Kidney (tissue), 14 donors: Measurements from ENCODE around the gene TMEM30A. TPM values are rescaled to one million over a fixed set of nuclear protein-coding genes. Genes with fewer than 3 reads are reported as not detected.
A peak's percentile ranks its signal among the peaks of the same experiment; 100 is the strongest.

Source experiments
- DNase-seq, 5 donors: peaks; one replicate each; pipeline ENCODE4 v3.0.0-alpha.2; 2013 to 2020
- FAIRE-seq: peaks from 2 replicates; lab custom pipeline; 2012; peaks lifted over from hg19 to GRCh38; lab: Jason Lieb, UNC
- H3K27ac ChIP-seq, 2 donors: one replicate each; pipeline ENCODE4 v1.7.0; 2013; ENCODE audit warnings: low read depth in 2 of 2, low read length in 2 of 2, inconsistent platforms in 1 of 2
- H3K27me3 ChIP-seq: one replicate; pipeline ENCODE4 v1.7.1; 2013; ENCODE audit warnings: low read length, inconsistent platforms; ENCODE audit not compliant: control insufficient read depth, insufficient read depth
- H3K36me3 ChIP-seq, 3 donors: one replicate each; pipeline versions ENCODE4 v1.7.0 to v1.7.1; 2013; ENCODE audit warnings: low read length in 3 of 3, control low read depth in 1 of 3, inconsistent platforms in 1 of 3; ENCODE audit not compliant: insufficient read depth in 3 of 3, control insufficient read depth in 2 of 3
- H3K4me1 ChIP-seq, 3 donors: one replicate each; pipeline versions ENCODE4 v1.7.0 to v1.7.1; 2013; ENCODE audit warnings: low read length in 3 of 3, inconsistent platforms in 1 of 3, low read depth in 1 of 3; ENCODE audit not compliant: control insufficient read depth in 2 of 3, insufficient read depth in 2 of 3
- H3K4me3 ChIP-seq, 3 donors: one replicate each; pipeline versions ENCODE4 v1.7.0 to v1.8.1; 2013; ENCODE audit warnings: low read length in 3 of 3, control low read depth in 1 of 3, inconsistent platforms in 1 of 3
- H3K9ac ChIP-seq, 3 donors: one replicate each; pipeline versions ENCODE4 v1.7.0 to v1.7.1; 2013; ENCODE audit warnings: low read length in 3 of 3, control low read depth in 1 of 3, inconsistent platforms in 1 of 3
- H3K9me3 ChIP-seq, 3 donors: one replicate each; pipeline versions ENCODE4 v1.7.0 to v1.7.1; 2013; ENCODE audit warnings: low read length in 3 of 3, control low read depth in 1 of 3, inconsistent platforms in 1 of 3; ENCODE audit not compliant: control insufficient read depth in 2 of 3, insufficient read depth in 1 of 3
- CTCF ChIP-seq: IDR thresholded peaks from 3 replicates; pipeline ENCODE4 v1.5.1; 2012; ENCODE audit warnings: mild to moderate bottlenecking, moderate library complexity, borderline replicate concordance; ENCODE audit not compliant: insufficient read depth; ENCODE audit errors: extremely low read depth
- intact Hi-C: fragments of 100-400 bp; cut with DNase I; formaldehyde crosslinking; loops from one replicate; pipeline ENCODE4 v1.11.1; 2022
- polyA plus RNA-seq: library from polyadenylated mRNA; stranded (reverse); fragments of 350-450 nt; fragmentation: Illumina TruSeq; extraction: RNeasy Lipid Tissue Mini Kit (QIAGEN cat#74804); gene quantifications from one replicate; pipeline ENCODE4 v1.2.3, GENCODE V29; 2014; ENCODE audit warnings: low read depth, low replicate concordance; ENCODE audit not compliant: insufficient read depth
- total RNA-seq: library from RNA; stranded (reverse); fragmentation: NEBNext Ultra II Directional; extraction: Animal tissue kit (Norgen Biotek cat#: 25700); gene quantifications from one replicate; pipeline ENCODE4 v1.2.1, GENCODE V29; 2021
- donor health status: control.
- donor health status: control.
- donor health status: control.
- donor health status: control.
- donor health status: control.
- donor health status: DM: yes; HTN: yes; CAD: no.
- donor health status: Normal renal cell carcinoma (clear cell type).

The TMEM30A gene
- total and polyA plus RNA-seq, 2 donors from 2014 or later, result 51.0 to 101 TPM

- FAIRE-seq (no peak), DNase-seq (no peak)
- no peaks in the 10 kb centered on the region for H3K27me3 ChIP-seq
- no peak overlapping the region for H3K9ac ChIP-seq
- intact Hi-C loops, result loop anchor here (10.0 kb wide), 1 partner anchor 214 kb away; no protein-coding TSS in a partner anchor
- TF ChIP-seq CTCF, result no peak
- no peaks in the 10 kb centered on the region for H3K4me1 ChIP-seq
- H3K36me3 ChIP-seq, result no peaks in the 10 kb centered on the region
- no peak overlapping the region for H3K27ac ChIP-seq
- no peaks in the 10 kb centered on the region for H3K9me3 ChIP-seq
- no peak overlapping the region for H3K4me3 ChIP-seq
These were observed 15.9 kb upstream of the TMEM30A start for GRCh38 chr6:75300531-75300855.

GRCh38 chr6:75299801-75300530, 15.4 kb upstream of the TMEM30A start:
- FAIRE-seq, result no peak

GRCh38 chr6:75296811-75297779, 12.5 kb upstream of the TMEM30A start:
- H3K9me3 ChIP-seq, result no peaks in the 10 kb centered on the region
- intact Hi-C loops, result no loop called here
- H3K27me3 ChIP-seq, result no peaks in the 10 kb centered on the region
- no peak overlapping the region for H3K4me3 ChIP-seq
- no peak overlapping the region for H3K9ac ChIP-seq
- no peaks in the 10 kb centered on the region for H3K4me1 ChIP-seq
- TF ChIP-seq CTCF, result peak; percentile 73
- H3K27ac ChIP-seq, result no peak overlapping the region
- peak; percentile 98 for FAIRE-seq
- H3K36me3 ChIP-seq, result no peaks in the 10 kb centered on the region
- peak in 2 of 5 donors; percentile 74 to 85 for DNase-seq

More at GRCh38 chr6:75299801-75300530, 15.4 kb upstream of the TMEM30A start:
- no peaks in the 10 kb centered on the region for H3K4me1 ChIP-seq
- no peak overlapping the region for H3K9ac ChIP-seq
- H3K27ac ChIP-seq, result no peak overlapping the region
- H3K4me3 ChIP-seq, result no peak overlapping the region
- no peaks in the 10 kb centered on the region for H3K27me3 ChIP-seq
- intact Hi-C loops, result loop anchor here (10.0 kb wide), 1 partner anchor 215 kb away; no protein-coding TSS in a partner anchor
- no peak for DNase-seq
- no peaks in the 10 kb centered on the region for H3K36me3 ChIP-seq
- no peak for TF ChIP-seq CTCF
- no peaks in the 10 kb centered on the region for H3K9me3 ChIP-seq
